AG04450 (cell line): ENCODE measurements around the gene FRMD8. TPM values are rescaled to one million over a fixed set of nuclear protein-coding genes. Genes with fewer than 3 reads are reported as not detected.

Experiments used
- CTCF ChIA-PET: fragments of 300-600, 350-600 bp; formaldehyde crosslinking; extraction: SDS; loops from one replicate; lab custom pipeline; 2022; ENCODE audit warnings: antibody characterized with exemption, inconsistent platforms; lab: Charles Lee
- POLR2A ChIA-PET: fragments of 350-600 bp; formaldehyde crosslinking; extraction: SDS; loops from one replicate; lab custom pipeline; 2021; ENCODE audit warnings: antibody characterized with exemption, inconsistent platforms; lab: Yijun Ruan, JAX
- DNase-seq: peaks from one replicate; pipeline ENCODE4 v3.0.0-alpha.2; 2011; ENCODE audit warnings: low read depth, low spot score
- H3K27ac ChIP-seq: one replicate; pipeline ENCODE4 v1.5.1; 2012; ENCODE audit warnings: low read depth, low read length, control low read depth
- H3K27me3 ChIP-seq: one replicate; pipeline ENCODE4 v1.6.0; 2012; ENCODE audit warnings: low read length; ENCODE audit not compliant: control insufficient read depth, insufficient read depth
- H3K4me3 ChIP-seq: 2 replicates; pipeline ENCODE4 v1.5.1; 2011; ENCODE audit warnings: mild to moderate bottlenecking, low read depth, low read length, control low read depth
- H3K9me3 ChIP-seq: 2 replicates; pipeline ENCODE4 v1.5.1; 2012; ENCODE audit warnings: low read length; ENCODE audit not compliant: control insufficient read depth, insufficient read depth
- CTCF ChIP-seq: IDR thresholded peaks from 2 replicates; pipeline ENCODE4 v1.5.1; 2011; ENCODE audit warnings: low read depth, low read length, control low read depth, inconsistent platforms
- polyA plus RNA-seq: library from polyadenylated mRNA; depleted of rRNA; stranded (reverse); fragments of >200 nt; gene quantifications from 2 replicates; pipeline ENCODE4 v1.2.3, GENCODE V29; 2011

The FRMD8 gene
- polyA plus RNA-seq, 1 experiment: 10.7 TPM

- no peak for TF ChIP-seq CTCF
- H3K4me3 ChIP-seq: no peak overlapping the region
- ChIA-PET CTCF (no interaction called here), POLR2A (no interaction called here)
- no peak overlapping the region for H3K27ac ChIP-seq
- no peaks in the 10 kb centered on the region for H3K27me3 ChIP-seq
- H3K9me3 ChIP-seq: no peaks in the 10 kb centered on the region
- no peak for DNase-seq
These were observed 7.2 kb downstream of the FRMD8 start for GRCh38 chr11:65393513-65394079.

- Histone ChIP-seq H3K27ac (no peak overlapping the region), H3K4me3 (no peak overlapping the region), H3K9me3 (no peaks in the 10 kb centered on the region), H3K27me3 (no peaks in the 10 kb centered on the region)
- ChIA-PET CTCF (no interaction called here), POLR2A (no interaction called here)
- no peak for TF ChIP-seq CTCF
- DNase-seq: no peak
These were observed 7.7 kb downstream of the FRMD8 start for GRCh38 chr11:65394125-65394536.

- no peaks in the 10 kb centered on the region for H3K27me3 ChIP-seq
- no peak for DNase-seq
- H3K27ac ChIP-seq: no peak overlapping the region
- no peak overlapping the region for H3K4me3 ChIP-seq
- TF ChIP-seq CTCF: no peak
- CTCF ChIA-PET: no interaction called here
- H3K9me3 ChIP-seq: no peaks in the 10 kb centered on the region
- POLR2A ChIA-PET: no interaction called here
These were observed 9.6 kb downstream of the FRMD8 start for GRCh38 chr11:65395961-65396530.

- Histone ChIP-seq H3K27me3 (no peaks in the 10 kb centered on the region), H3K4me3 (no peak overlapping the region), H3K9me3 (no peaks in the 10 kb centered on the region), H3K27ac (no peak overlapping the region)
- TF ChIP-seq CTCF: no peak
- POLR2A ChIA-PET: no interaction called here
- no peak for DNase-seq
- CTCF ChIA-PET: no interaction called here
These were observed 10.6 kb downstream of the FRMD8 start for GRCh38 chr11:65396769-65397745.
